HG02588 (cell line): ENCODE results near the gene ST6GALNAC6.
"Not testable (repeated sequence)": the region's sequence is repeated elsewhere in the genome, so short reads cannot be mapped to it uniquely, and the experiment has no call there.

Source experiments
- ATAC-seq: cut with Tn5 transposase; IDR thresholded peaks from one replicate; pipeline ENCODE4 v1.9.1; 2021; ENCODE audit warnings: mild to moderate bottlenecking, moderate library complexity; ENCODE audit not compliant: unreplicated experiment

Gene ST6GALNAC6

GRCh38 chr9:127841087-127841835 lies 58.1 kb downstream of the ST6GALNAC6 start:
- no peak for ATAC-seq

GRCh38 chr9:127838375-127839078 lies 60.9 kb downstream of the ST6GALNAC6 start:
- no peak for ATAC-seq

GRCh38 chr9:127837346-127837745 lies 62.1 kb downstream of the ST6GALNAC6 start:
- no peak for ATAC-seq

- not testable (repeated sequence) for ATAC-seq
These were observed 62.8 kb downstream of the ST6GALNAC6 start for GRCh38 chr9:127836561-127836960.

GRCh38 chr9:127835991-127836516 lies 63.3 kb downstream of the ST6GALNAC6 start:
- ATAC-seq: no peak
